K562 (cell line): ENCODE data around the gene NT5DC1. TPM values are rescaled to one million over a fixed set of nuclear protein-coding genes. Genes with fewer than 3 reads are reported as not detected.

ENCODE experiments used
- ATAC-seq: fragments of 200-7000 bp; cut with Tn5 transposase; 3 replicates; pipeline ENCODE4 v1.9.1; 2020; ENCODE audit warnings: moderate library complexity
- BruUV-seq: library from RNA; stranded (reverse); fragments of 400-500 nt; replicated peaks from 2 replicates; lab custom pipeline; 2021; lab: Mats Ljungman, UMichigan
- CTCF ChIA-PET: fragments of 300-600 bp; formaldehyde crosslinking; extraction: SDS; loops from one replicate; lab custom pipeline; 2021; ENCODE audit warnings: low intra/inter-chr PET ratio; lab: Yijun Ruan, JAX
- POLR2A ChIA-PET: fragments of 300-600, 350-650 bp; sonication (Branson Sonifier 250); formaldehyde crosslinking; extraction: SDS; loops from one replicate; lab custom pipeline; 2021; ENCODE audit warnings: antibody characterized with exemption, inconsistent platforms; lab: Yijun Ruan, JAX
- DNase-seq, 4 experiments: peaks; one replicate each; pipeline versions ENCODE4 v3.0.0 to v3.0.0-alpha.2; 2011 to 2018; ENCODE audit warnings: low spot score in 3 of 4, mixed read lengths in 3 of 4; ENCODE audit errors: extremely low read depth in 1 of 4
- FAIRE-seq: peaks from 2 replicates; lab custom pipeline; 2011; peaks lifted over from hg19 to GRCh38; lab: Jason Lieb, UNC
- H2AFZ ChIP-seq: 2 replicates; pipeline ENCODE4 v1.6.0; 2011; ENCODE audit warnings: low read depth, low read length, control low read depth, inconsistent platforms
- H3K27ac ChIP-seq: fragments of 200-600 bp; 3 replicates; pipeline ENCODE4 v1.8.0; 2011; ENCODE audit warnings: low read depth, mild to moderate bottlenecking, control low read depth, inconsistent platforms, low read length, moderate library complexity, mixed read lengths; ENCODE audit errors: extremely low read depth
- H3K27me3 ChIP-seq, 2 experiments: fragments of 300-600 bp in 1 of 2; 2 replicates in 1 of 2; 3 replicates in 1 of 2; pipeline versions ENCODE4 v1.6.0 to v1.8.0; 2011; ENCODE audit warnings: inconsistent platforms in 2 of 2, low read length in 2 of 2, mild to moderate bottlenecking in 1 of 2, mixed read lengths in 1 of 2, moderate library complexity in 1 of 2; ENCODE audit not compliant: control insufficient read depth in 2 of 2, insufficient read depth in 2 of 2
- H3K36me3 ChIP-seq: fragments of 300-600 bp; 3 replicates; pipeline ENCODE4 v1.8.0; 2011; ENCODE audit warnings: mild to moderate bottlenecking, low read length, inconsistent platforms; ENCODE audit not compliant: control insufficient read depth, insufficient read depth
- H3K4me1 ChIP-seq, 2 experiments: fragments of 200-600 bp in 1 of 2; replicated peaks in 1 of 2; 2 replicates in 1 of 2; 3 replicates in 1 of 2; pipeline versions ENCODE4 v1.5.1 to v1.8.0; 2011; ENCODE audit warnings: inconsistent platforms in 2 of 2, low read length in 2 of 2, mild to moderate bottlenecking in 1 of 2, mixed read lengths in 1 of 2, moderate library complexity in 1 of 2; ENCODE audit not compliant: control insufficient read depth in 2 of 2, insufficient read depth in 2 of 2
- H3K4me2 ChIP-seq: 2 replicates; pipeline ENCODE4 v1.6.1; 2011; ENCODE audit warnings: low read length, control low read depth, inconsistent platforms, mixed read lengths; ENCODE audit not compliant: insufficient read depth
- H3K4me3 ChIP-seq: fragments of 200-600 bp; sonication (generic), shearing (Covaris generic); 2 replicates; pipeline ENCODE4 v1.5.1; 2016; ENCODE audit warnings: control low read depth, inconsistent platforms
- H3K79me2 ChIP-seq: fragments of 200-600 bp; 3 replicates; pipeline ENCODE4 v1.8.0; 2011; ENCODE audit warnings: low read length, inconsistent platforms; ENCODE audit not compliant: control insufficient read depth, insufficient read depth
- H3K9ac ChIP-seq, 2 experiments: 2 replicates each; pipeline versions ENCODE4 v1.6.0 to v1.6.1; 2011; ENCODE audit warnings: low read depth in 2 of 2, low read length in 2 of 2, control low read depth in 1 of 2, inconsistent platforms in 1 of 2, mild to moderate bottlenecking in 1 of 2, mixed read lengths in 1 of 2; ENCODE audit not compliant: insufficient read depth in 1 of 2
- H3K9me1 ChIP-seq: one replicate; pipeline ENCODE4 v1.6.0; 2011; ENCODE audit warnings: inconsistent platforms, mild to moderate bottlenecking, low read length, moderate library complexity; ENCODE audit not compliant: control insufficient read depth, insufficient read depth
- H3K9me3 ChIP-seq: replicated peaks from 2 replicates; pipeline ENCODE4 v1.5.1; 2011; ENCODE audit warnings: low read depth, low read length, inconsistent platforms; ENCODE audit not compliant: control insufficient read depth, insufficient read depth
- H4K20me1 ChIP-seq: replicated peaks from 2 replicates; pipeline ENCODE4 v1.6.1; 2011; ENCODE audit warnings: low read length, inconsistent platforms, mixed read lengths; ENCODE audit not compliant: control insufficient read depth, insufficient read depth
- CBX2 ChIP-seq: fragments of 200-600 bp; sonication (generic); IDR thresholded peaks from one replicate; pipeline ENCODE4 v1.6.1; 2012; ENCODE audit warnings: mild to moderate bottlenecking, low read length, inconsistent platforms; ENCODE audit not compliant: insufficient read depth, poor library complexity, severe bottlenecking
- LARP7 ChIP-seq: fragments of 450-650 bp; IDR thresholded peaks from 2 replicates; pipeline ENCODE4 v1.6.1; 2016
- NFXL1 ChIP-seq: fragments of 450-650 bp; formaldehyde crosslinking; IDR thresholded peaks from 2 replicates; pipeline ENCODE4 v1.4.0; 2021; ENCODE audit warnings: mild to moderate bottlenecking
- NFYB ChIP-seq: IDR thresholded peaks from 2 replicates; pipeline ENCODE4 v1.6.1; 2011; ENCODE audit warnings: mild to moderate bottlenecking, moderate library complexity; ENCODE audit not compliant: insufficient read length; ENCODE audit errors: extremely low read depth
- NRF1 ChIP-seq, 2 experiments: fragments of 450-650 bp; IDR thresholded peaks in 1 of 2; conservative IDR thresholded peaks in 1 of 2; 2 replicates each; pipeline ENCODE4 v1.6.1; 2014; ENCODE audit warnings: mild to moderate bottlenecking in 2 of 2
- RFX1 ChIP-seq: fragments of 450-650 bp; IDR thresholded peaks from 2 replicates; pipeline ENCODE4 v1.6.1; 2016; ENCODE audit warnings: mild to moderate bottlenecking, moderate library complexity
- SAFB ChIP-seq: fragments of 200-400 bp; formaldehyde crosslinking; IDR thresholded peaks from 2 replicates; pipeline ENCODE4 v1.6.1; 2017; ENCODE audit warnings: low read depth, low read length, borderline replicate concordance
- TCF7 ChIP-seq: sonication (generic); IDR thresholded peaks from 2 replicates; pipeline ENCODE4 v1.6.1; 2016; ENCODE audit warnings: antibody characterized with exemption, borderline replicate concordance
- ZFP1 ChIP-seq: fragments of 450-650 bp; formaldehyde crosslinking; IDR thresholded peaks from 2 replicates; pipeline ENCODE4 v1.4.0; 2020; ENCODE audit warnings: mild to moderate bottlenecking, mixed read lengths
- ZNF124 ChIP-seq: sonication (generic); formaldehyde crosslinking; IDR thresholded peaks from 2 replicates; pipeline ENCODE4 v1.8.1; 2022; ENCODE audit warnings: missing genetic modification reagents
- ZNF224 ChIP-seq: sonication (generic); formaldehyde crosslinking; IDR thresholded peaks from 2 replicates; pipeline ENCODE4 v1.8.0; 2022; ENCODE audit warnings: mild to moderate bottlenecking, missing genetic modification reagents
- ZNF444 ChIP-seq: fragments of 250-450 bp; sonication (Bioruptor Pico); IDR thresholded peaks from 2 replicates; pipeline ENCODE4 v1.4.0; 2020; ENCODE audit warnings: mild to moderate bottlenecking, moderate library complexity
- ZNF511 ChIP-seq: sonication (generic); formaldehyde crosslinking; IDR thresholded peaks from 2 replicates; pipeline ENCODE4 v1.8.0; 2022; ENCODE audit warnings: mild to moderate bottlenecking, missing genetic modification reagents
- WGBS: fragments of 100-300 bp; shearing (Covaris generic); methylation state at CpG from one replicate; pipeline ENCODE4 v1.1.6; 2016; ENCODE audit warnings: low coverage, mixed read lengths; ENCODE audit not compliant: insufficient coverage; ENCODE audit errors: missing lambda C conversion rate; 5-methylcytosine and 5-hydroxymethylcytosine counted together
- in situ Hi-C: fragments of 300-500 bp; cut with MboI; formaldehyde crosslinking; loops from 4 replicates; pipeline ENCODE4 v1.15.0; 2018; ENCODE audit warnings: inconsistent platforms, mixed read lengths
- intact Hi-C: fragments of 100-400 bp; cut with micrococcal nuclease; formaldehyde crosslinking; loops from 2 replicates; pipeline ENCODE4 v1.14.2; 2022
- polyA plus RNA-seq, 8 experiments: library from polyadenylated mRNA; depleted of rRNA in 4 of 8; stranded (reverse) in 5 of 8; unstranded in 3 of 8; fragments of >200 nt; fragmentation: Nextera tagmentation in 2 of 8; fragmentation: Illumina TruSeq in 1 of 8; extraction: Ambion mirVana in 2 of 8; extraction: Trizol in 1 of 8; gene quantifications; 2 replicates each; pipeline versions ENCODE4 v1.2.1 to v1.2.3, GENCODE V29; 2011 to 2014; ENCODE audit warnings: inconsistent platforms in 1 of 8, missing spikeins in 1 of 8
- total RNA-seq, 7 experiments: library from RNA; depleted of rRNA in 6 of 7; stranded (reverse); fragments of >200 nt in 6 of 7; fragmentation: Illumina TruSeq in 2 of 7; extraction: Trizol in 2 of 7; gene quantifications; 2 replicates each; pipeline versions ENCODE4 v1.2.1 to v1.2.3, GENCODE V29; 2011 to 2021; ENCODE audit warnings: low replicate concordance in 1 of 7
- TF ChIP-seq, protein P1 (sequence below): fragments of 450-650 bp; conservative IDR thresholded peaks from 2 replicates; pipeline ENCODE4 v1.6.1; 2016; ENCODE audit warnings: missing genetic modification characterization, low read depth, mild to moderate bottlenecking, control low read depth, missing compliant biosample characterization
- TF ChIP-seq, protein P2 (sequence below), 3 experiments: IDR thresholded peaks in 2 of 3; conservative IDR thresholded peaks in 1 of 3; 2 replicates each; pipeline ENCODE4 v1.5.1; 2011 to 2012; ENCODE audit warnings: low read length in 3 of 3, mild to moderate bottlenecking in 3 of 3, control low read depth in 2 of 3, improper control_type of control experiment in 1 of 3, inconsistent platforms in 1 of 3, low read depth in 1 of 3, mixed read lengths in 1 of 3, moderate library complexity in 1 of 3; ENCODE audit not compliant: insufficient read depth in 2 of 3
- TF ChIP-seq, protein P3 (sequence below), 2 experiments: fragments of 450-650 bp in 1 of 2; sonication (generic) in 1 of 2; formaldehyde crosslinking; conservative IDR thresholded peaks; 2 replicates each; pipeline versions ENCODE4 v1.4.0 to v1.8.1; 2020 to 2022; ENCODE audit warnings: mild to moderate bottlenecking in 1 of 2, missing genetic modification reagents in 1 of 2

Gene NT5DC1
- total and polyA plus RNA-seq, 9 of the 15 experiments (the other 6 are each of a cell fraction or from before 2014, with no cell fraction given): 4.9 to 28.5 (median 16.3) TPM

GRCh38 chr6:116133453-116133852 is 32.8 kb downstream of the NT5DC1 start:
- no peaks in the 10 kb centered on the region for H3K4me1 ChIP-seq
- intact Hi-C loops (no loop called here), in situ Hi-C loops (no loop called here)
- no peak overlapping the region for H3K27ac ChIP-seq
- no TSS peak for BruUV-seq
- H2AFZ ChIP-seq: no peak overlapping the region
- H3K9me1 ChIP-seq: no peaks in the 10 kb centered on the region
- ATAC-seq (no peak), FAIRE-seq (no peak), DNase-seq (no peak)
- POLR2A ChIA-PET: no interaction called here
- H3K36me3 ChIP-seq: no peaks in the 10 kb centered on the region
- no peak overlapping the region for H3K9ac ChIP-seq
- no peaks in the 10 kb centered on the region for H3K27me3 ChIP-seq
- H4K20me1 ChIP-seq: no peaks in the 10 kb centered on the region
- CTCF ChIA-PET: no interaction called here
- no peaks in the 10 kb centered on the region for H3K79me2 ChIP-seq
- 55% methylated on average over 3 of the region's 3 CpGs for WGBS
- TF ChIP-seq LARP7 (no peak), ZNF511 (CRISPR knock-in tag) (no peak), TCF7 (no peak), NFYB (no peak), ZNF224 (CRISPR knock-in tag) (no peak), RFX1 (no peak), NFXL1 (no peak), ZNF124 (no peak), CBX2 (no peak), NRF1 (conservative IDR thresholded peaks at IDR 0.05 in 1 of 2, IDR thresholded peaks at IDR 0.05 in 1 of 2) (no peak), SAFB (no peak), ZNF444 (CRISPR knock-in tag) (no peak), ZFP1 (CRISPR knock-in tag) (no peak)
- TF ChIP-seq, protein P1, sequence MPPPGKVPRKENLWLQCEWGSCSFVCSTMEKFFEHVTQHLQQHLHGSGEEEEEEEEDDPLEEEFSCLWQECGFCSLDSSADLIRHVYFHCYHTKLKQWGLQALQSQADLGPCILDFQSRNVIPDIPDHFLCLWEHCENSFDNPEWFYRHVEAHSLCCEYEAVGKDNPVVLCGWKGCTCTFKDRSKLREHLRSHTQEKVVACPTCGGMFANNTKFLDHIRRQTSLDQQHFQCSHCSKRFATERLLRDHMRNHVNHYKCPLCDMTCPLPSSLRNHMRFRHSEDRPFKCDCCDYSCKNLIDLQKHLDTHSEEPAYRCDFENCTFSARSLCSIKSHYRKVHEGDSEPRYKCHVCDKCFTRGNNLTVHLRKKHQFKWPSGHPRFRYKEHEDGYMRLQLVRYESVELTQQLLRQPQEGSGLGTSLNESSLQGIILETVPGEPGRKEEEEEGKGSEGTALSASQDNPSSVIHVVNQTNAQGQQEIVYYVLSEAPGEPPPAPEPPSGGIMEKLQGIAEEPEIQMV (tag): no peak
- TF ChIP-seq, protein P2, sequence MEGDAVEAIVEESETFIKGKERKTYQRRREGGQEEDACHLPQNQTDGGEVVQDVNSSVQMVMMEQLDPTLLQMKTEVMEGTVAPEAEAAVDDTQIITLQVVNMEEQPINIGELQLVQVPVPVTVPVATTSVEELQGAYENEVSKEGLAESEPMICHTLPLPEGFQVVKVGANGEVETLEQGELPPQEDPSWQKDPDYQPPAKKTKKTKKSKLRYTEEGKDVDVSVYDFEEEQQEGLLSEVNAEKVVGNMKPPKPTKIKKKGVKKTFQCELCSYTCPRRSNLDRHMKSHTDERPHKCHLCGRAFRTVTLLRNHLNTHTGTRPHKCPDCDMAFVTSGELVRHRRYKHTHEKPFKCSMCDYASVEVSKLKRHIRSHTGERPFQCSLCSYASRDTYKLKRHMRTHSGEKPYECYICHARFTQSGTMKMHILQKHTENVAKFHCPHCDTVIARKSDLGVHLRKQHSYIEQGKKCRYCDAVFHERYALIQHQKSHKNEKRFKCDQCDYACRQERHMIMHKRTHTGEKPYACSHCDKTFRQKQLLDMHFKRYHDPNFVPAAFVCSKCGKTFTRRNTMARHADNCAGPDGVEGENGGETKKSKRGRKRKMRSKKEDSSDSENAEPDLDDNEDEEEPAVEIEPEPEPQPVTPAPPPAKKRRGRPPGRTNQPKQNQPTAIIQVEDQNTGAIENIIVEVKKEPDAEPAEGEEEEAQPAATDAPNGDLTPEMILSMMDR (IDR thresholded peaks at IDR 0.05 in 2 of 3, conservative IDR thresholded peaks at IDR 0.05 in 1 of 3; ENCODE audit: insufficient read depth in 2 of 3, low read depth in 1 of 3, low read length in 3 of 3): no peak
- TF ChIP-seq, protein P3, sequence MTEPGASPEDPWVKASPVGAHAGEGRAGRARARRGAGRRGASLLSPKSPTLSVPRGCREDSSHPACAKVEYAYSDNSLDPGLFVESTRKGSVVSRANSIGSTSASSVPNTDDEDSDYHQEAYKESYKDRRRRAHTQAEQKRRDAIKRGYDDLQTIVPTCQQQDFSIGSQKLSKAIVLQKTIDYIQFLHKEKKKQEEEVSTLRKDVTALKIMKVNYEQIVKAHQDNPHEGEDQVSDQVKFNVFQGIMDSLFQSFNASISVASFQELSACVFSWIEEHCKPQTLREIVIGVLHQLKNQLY (CRISPR knock-in tag; conservative IDR thresholded peaks at IDR 0.05): no peak
- H3K9me3 ChIP-seq: no peaks in the 10 kb centered on the region
- H3K4me2 ChIP-seq: no peak overlapping the region
- H3K4me3 ChIP-seq: no peak overlapping the region
